ENCODE data around the gene TNS1.
"Not testable (repeated sequence)": the region's sequence is repeated elsewhere in the genome, so short reads cannot be mapped to it uniquely, and the experiment has no call there.

Gene TNS1

DNA sequence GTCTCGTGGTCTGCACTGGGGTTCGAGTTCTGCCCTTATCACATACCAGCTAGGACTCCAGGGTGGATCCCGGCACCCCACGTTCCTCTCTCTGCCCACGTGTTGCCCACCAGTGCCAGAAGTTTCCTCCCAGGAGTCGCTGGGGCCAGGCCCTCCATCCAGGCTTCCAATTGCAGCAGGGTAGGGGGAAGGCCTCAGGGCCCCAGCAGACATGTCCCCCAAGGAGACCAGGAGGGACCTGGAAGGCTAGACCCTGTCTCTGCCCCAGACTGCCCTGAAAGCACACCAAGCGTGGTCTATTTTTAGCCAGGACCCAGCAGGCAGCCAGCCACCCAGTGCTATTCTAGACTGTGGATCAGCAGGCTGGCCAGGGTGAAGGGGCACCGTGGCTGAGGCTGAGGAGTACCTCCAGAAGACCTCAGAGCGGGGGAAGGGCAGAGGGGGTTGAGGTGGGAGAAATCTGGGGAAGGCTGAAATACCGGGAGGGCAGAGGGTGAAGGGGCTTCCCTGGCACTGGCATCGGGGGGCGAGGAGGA, 18.8 kb upstream of the TNS1 start:
- H3K9me3 ChIP-seq (ENCODE audit: control insufficient read depth in 1 of 2, low read length in 2 of 2), result no peaks in the 10 kb centered on the region
- no peaks in the 10 kb centered on the region for H3K36me3 ChIP-seq (ENCODE audit: control insufficient read depth in 1 of 2, insufficient read depth in 2 of 2, low read length in 2 of 2)
- no peaks in the 10 kb centered on the region for H3K27me3 ChIP-seq (ENCODE audit: low read depth, low read length)
- no peak overlapping the region for H3K4me3 ChIP-seq (ENCODE audit: low read depth in 1 of 2, low read length in 2 of 2)
- no peak overlapping the region for H3K27ac ChIP-seq (ENCODE audit: low read length)
- peaks cover 0 to 28% of the 10 kb centered on the region in 2 donors for H3K4me1 ChIP-seq (ENCODE audit: control insufficient read depth in 1 of 2, insufficient read depth in 2 of 2, low read length in 2 of 2)

DNA sequence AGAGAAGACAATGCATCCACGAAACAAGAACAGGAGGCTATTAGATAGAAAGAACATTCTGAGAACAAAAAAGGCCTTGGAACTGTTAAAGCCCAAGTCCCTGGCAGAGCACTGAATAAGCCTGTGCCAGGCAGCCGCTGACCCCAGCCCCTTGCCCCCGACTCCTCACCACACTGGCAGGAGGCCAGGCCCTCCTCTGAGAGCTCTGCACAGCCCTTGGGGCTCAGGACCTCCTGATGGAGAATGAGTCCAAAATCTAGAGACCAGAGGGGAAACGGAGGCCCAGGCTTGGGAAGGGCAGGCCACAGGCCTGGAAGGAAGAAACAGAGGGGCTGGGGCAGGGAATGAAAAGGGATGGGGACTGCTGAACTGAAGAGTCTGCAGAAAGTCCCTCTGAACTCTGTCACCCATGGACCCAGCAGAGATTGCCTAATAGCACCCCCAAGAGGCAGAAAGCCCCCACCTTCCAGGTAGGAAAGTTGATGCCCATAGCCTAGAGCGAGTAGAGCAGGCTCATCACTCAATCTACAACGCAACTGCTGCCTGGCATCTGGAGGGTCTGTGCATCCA, 18.3 kb upstream of the TNS1 start:
- no peak overlapping the region for H3K27ac ChIP-seq (ENCODE audit: low read length)

DNA sequence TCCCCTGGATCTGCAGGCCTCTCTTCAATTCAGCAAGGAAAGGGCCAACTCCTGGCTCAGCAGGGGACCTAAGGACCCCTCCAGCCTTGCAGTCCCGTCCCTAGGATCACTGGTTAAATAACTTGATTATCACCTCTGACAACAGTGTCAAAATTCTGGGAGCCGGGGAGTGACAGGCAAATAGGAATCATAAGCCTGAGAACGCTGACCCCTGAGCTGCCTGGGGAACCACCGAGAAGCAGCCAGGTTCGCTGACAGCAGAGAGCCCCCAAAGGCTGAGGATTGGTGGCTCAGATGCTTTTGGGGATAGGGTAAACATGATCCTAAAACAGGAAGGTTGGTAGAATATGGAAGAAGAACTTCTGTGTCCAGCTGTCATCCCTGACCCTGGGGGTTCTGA, 17.5 kb upstream of the TNS1 start:
- no peaks in the 10 kb centered on the region for H3K36me3 ChIP-seq (ENCODE audit: control insufficient read depth in 1 of 2, insufficient read depth in 2 of 2, low read length in 2 of 2)
- no peaks in the 10 kb centered on the region for H3K9me3 ChIP-seq (ENCODE audit: control insufficient read depth in 1 of 2, low read length in 2 of 2)
- no peak overlapping the region for H3K27ac ChIP-seq (ENCODE audit: low read length)
- H3K4me3 ChIP-seq (ENCODE audit: low read depth in 1 of 2, low read length in 2 of 2), result no peak overlapping the region
- no peaks in the 10 kb centered on the region for H3K27me3 ChIP-seq (ENCODE audit: low read depth, low read length)
- H3K4me1 ChIP-seq (ENCODE audit: control insufficient read depth in 1 of 2, insufficient read depth in 2 of 2, low read length in 2 of 2), result peaks cover 0 to 28% of the 10 kb centered on the region in 2 donors

More for the DNA sequence above, 18.3 kb upstream of the TNS1 start:
- Histone ChIP-seq H3K36me3 (ENCODE audit: control insufficient read depth in 1 of 2, insufficient read depth in 2 of 2, low read length in 2 of 2) (no peaks in the 10 kb centered on the region), H3K9me3 (ENCODE audit: control insufficient read depth in 1 of 2, low read length in 2 of 2) (no peaks in the 10 kb centered on the region), H3K4me1 (ENCODE audit: control insufficient read depth in 1 of 2, insufficient read depth in 2 of 2, low read length in 2 of 2) (peaks cover 0 to 28% of the 10 kb centered on the region in 2 donors), H3K27me3 (ENCODE audit: low read depth, low read length) (no peaks in the 10 kb centered on the region), H3K4me3 (ENCODE audit: low read depth in 1 of 2, low read length in 2 of 2) (no peak overlapping the region)

DNA sequence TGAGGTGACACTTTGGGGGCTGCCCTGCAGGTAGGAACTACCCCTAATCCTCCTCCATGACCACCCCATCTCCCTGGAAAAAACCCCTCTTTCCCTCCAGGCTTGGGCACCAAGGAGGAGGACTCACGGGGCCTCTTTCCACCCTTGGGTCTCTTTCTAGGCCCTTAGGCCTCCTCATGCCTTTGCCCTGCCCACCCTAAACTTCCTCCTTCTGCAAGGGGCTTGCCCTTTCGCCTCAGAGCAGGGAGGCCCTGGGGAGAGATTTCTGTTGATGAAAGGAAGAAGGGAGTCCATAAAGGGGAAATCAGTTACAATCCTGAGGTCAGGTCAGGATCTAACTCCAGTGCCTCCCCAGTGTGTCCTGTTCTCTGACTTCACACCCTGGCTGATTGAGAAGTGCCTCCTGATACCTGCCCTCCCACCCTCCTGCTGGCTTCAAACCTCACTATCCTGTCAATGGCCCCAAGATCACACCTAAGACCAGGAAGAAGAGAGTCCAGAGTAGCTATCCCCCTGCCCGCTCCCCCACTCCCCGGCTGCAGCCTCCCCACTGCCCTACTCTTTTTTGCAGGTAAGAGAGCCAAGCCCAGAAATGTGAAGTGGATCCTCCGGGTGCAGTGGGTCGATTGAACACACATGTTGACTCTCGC, 16.7 kb upstream of the TNS1 start:
- no peaks in the 10 kb centered on the region for H3K27me3 ChIP-seq (ENCODE audit: low read depth, low read length)
- H3K4me1 ChIP-seq (ENCODE audit: control insufficient read depth in 1 of 2, insufficient read depth in 2 of 2, low read length in 2 of 2), result peaks cover 0 to 28% of the 10 kb centered on the region in 2 donors
- H3K36me3 ChIP-seq (ENCODE audit: control insufficient read depth in 1 of 2, insufficient read depth in 2 of 2, low read length in 2 of 2), result no peaks in the 10 kb centered on the region
- H3K27ac ChIP-seq (ENCODE audit: low read length), result no peak overlapping the region
- H3K4me3 ChIP-seq (ENCODE audit: low read depth in 1 of 2, low read length in 2 of 2), result no peak overlapping the region
- no peaks in the 10 kb centered on the region for H3K9me3 ChIP-seq (ENCODE audit: control insufficient read depth in 1 of 2, low read length in 2 of 2)

DNA sequence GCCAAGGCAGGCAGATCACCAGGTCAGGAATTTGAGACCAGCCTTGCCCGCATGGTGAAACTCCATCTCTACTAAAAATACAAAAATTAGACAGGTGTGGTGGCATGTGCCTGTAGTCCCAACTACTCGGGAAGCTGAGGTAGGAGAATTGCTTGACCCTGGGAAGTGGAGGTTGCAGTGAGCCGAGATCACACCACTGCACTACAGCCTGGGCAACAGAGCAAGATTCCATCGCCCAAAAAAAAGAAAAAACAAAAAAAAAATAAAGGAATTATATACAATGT, 16.0 kb upstream of the TNS1 start:
- H3K27me3 ChIP-seq (ENCODE audit: low read depth, low read length); H3K36me3 ChIP-seq (ENCODE audit: control insufficient read depth in 1 of 2, insufficient read depth in 2 of 2, low read length in 2 of 2); H3K27ac ChIP-seq (ENCODE audit: low read length); H3K4me3 ChIP-seq (ENCODE audit: low read depth in 1 of 2, low read length in 2 of 2); H3K9me3 ChIP-seq (ENCODE audit: control insufficient read depth in 1 of 2, low read length in 2 of 2): not testable (repeated sequence)
- peaks cover 0 to 28% of the 10 kb centered on the region in 2 donors for H3K4me1 ChIP-seq (ENCODE audit: control insufficient read depth in 1 of 2, insufficient read depth in 2 of 2, low read length in 2 of 2)

DNA sequence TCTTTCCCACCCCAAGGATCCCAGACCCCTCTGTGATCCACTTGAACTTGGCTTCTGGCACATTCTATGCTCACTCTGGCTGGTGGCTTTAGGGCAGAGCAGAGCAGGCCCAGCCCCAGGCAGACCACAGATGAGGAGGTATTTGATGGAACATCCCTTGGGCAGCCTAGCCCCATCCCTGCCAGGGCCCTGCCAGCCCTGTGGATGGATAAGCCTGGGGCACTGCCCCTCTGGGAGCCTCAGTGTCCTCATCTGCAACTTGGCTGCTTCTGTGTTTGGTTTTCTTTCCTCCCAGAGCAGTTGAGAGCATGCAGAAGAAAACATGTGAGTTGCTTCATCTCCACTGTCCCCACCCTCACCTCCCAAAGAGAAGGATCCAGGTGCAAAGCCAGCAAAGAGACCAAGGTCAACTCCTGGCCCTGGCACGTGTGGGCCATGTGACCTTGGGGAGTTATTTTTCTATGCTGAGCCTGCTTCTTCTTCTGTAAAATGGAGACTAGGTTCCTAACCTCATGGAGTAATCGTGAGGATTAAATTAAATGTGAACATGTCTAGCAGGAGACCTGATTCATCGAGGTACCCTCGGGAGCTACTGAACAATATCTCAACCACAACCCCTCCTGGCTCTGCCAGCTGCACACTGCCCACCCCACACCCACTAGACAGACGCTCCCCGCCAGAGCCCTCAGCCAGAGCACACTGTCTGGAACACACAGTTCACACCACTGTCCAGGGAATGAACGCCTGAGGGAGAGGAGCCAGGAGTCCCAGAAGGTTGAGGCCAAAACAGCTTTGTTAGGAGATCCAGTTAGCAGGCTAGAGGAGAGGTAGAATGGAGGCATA, 14.6 kb upstream of the TNS1 start:
- peaks cover 0 to 28% of the 10 kb centered on the region in 2 donors for H3K4me1 ChIP-seq (ENCODE audit: control insufficient read depth in 1 of 2, insufficient read depth in 2 of 2, low read length in 2 of 2)
- H3K27me3 ChIP-seq (ENCODE audit: low read depth, low read length), result no peaks in the 10 kb centered on the region
- H3K9me3 ChIP-seq (ENCODE audit: control insufficient read depth in 1 of 2, low read length in 2 of 2), result no peaks in the 10 kb centered on the region
- H3K4me3 ChIP-seq (ENCODE audit: low read depth in 1 of 2, low read length in 2 of 2), result no peak overlapping the region
- H3K36me3 ChIP-seq (ENCODE audit: control insufficient read depth in 1 of 2, insufficient read depth in 2 of 2, low read length in 2 of 2), result no peaks in the 10 kb centered on the region
- no peak overlapping the region for H3K27ac ChIP-seq (ENCODE audit: low read length)

DNA sequence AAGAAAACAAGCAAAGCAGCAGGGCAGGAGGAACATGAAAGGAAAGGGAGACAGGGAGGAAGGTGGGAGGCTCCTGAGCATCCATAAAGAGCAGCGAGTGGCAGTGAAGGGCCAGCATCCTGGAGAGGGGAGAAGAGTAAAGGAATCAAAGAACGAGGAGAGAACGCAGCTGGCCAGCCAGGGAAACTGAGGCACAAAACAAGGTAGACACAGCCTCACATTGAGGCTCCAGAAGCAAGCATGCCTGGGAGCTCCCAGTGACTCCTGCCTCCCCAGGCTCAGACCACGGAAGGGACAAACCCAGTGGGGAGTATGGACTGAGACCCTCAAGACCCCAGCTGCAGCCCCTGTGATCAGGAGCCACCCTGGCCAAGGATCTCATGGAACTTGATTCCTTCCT, 14.0 kb upstream of the TNS1 start:
- no peak overlapping the region for H3K27ac ChIP-seq (ENCODE audit: low read length)
- H3K27me3 ChIP-seq (ENCODE audit: low read depth, low read length), result no peaks in the 10 kb centered on the region

DNA sequence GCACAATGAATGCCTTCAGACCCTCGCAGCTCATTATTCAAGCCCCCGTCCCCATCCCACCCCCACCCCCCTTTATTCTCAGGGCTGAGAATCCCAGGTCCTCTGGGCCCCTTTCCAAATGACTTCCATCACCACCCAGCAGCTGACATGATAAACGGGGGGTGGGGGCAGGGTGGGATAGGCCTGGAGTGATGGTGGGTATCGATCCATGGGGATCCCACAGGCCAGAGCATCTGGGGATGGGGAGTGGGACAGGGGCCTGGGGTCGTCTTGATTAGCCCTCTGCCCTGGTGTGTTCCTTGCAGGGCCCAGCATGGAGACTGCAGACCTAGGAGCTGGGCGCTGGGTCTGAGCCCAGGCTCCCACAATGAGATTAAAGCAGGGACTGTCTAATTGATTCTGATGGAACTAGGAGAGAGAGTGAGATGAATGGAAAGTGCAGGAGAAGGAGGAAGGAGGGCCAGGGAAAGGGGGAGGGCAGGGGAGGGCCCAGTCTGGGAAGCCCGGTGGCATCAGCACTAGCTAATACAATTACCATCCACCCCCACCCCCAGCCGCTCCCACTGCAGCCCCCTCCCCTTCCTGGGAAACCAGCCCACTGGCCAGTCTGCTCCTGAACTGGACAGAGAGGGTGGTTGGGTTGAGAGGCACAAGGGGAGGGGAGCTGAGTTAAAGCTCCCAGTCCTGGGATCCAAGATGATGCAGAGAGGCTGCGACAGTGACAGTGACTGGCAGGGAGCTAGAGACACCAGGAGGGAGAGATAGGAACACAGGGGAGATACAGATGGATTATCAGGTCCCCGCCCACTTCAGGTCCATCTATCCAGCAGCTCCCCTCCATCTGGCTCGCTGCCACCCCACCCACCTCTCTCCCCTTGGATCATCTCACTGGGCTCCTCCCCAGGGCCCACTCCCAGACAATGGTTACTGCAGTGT, 13.1 kb upstream of the TNS1 start:
- Histone ChIP-seq H3K27ac (ENCODE audit: low read length) (no peak overlapping the region), H3K9me3 (ENCODE audit: control insufficient read depth in 1 of 2, low read length in 2 of 2) (no peaks in the 10 kb centered on the region), H3K27me3 (ENCODE audit: low read depth, low read length) (no peaks in the 10 kb centered on the region), H3K4me3 (ENCODE audit: low read depth in 1 of 2, low read length in 2 of 2) (no peak overlapping the region), H3K36me3 (ENCODE audit: control insufficient read depth in 1 of 2, insufficient read depth in 2 of 2, low read length in 2 of 2) (no peaks in the 10 kb centered on the region), H3K4me1 (ENCODE audit: control insufficient read depth in 1 of 2, insufficient read depth in 2 of 2, low read length in 2 of 2) (peaks cover 0 to 21% of the 10 kb centered on the region in 2 donors)

More for the DNA sequence above, 14.0 kb upstream of the TNS1 start:
- H3K4me1 ChIP-seq (ENCODE audit: control insufficient read depth in 1 of 2, insufficient read depth in 2 of 2, low read length in 2 of 2), result peaks cover 0 to 26% of the 10 kb centered on the region in 2 donors
- no peaks in the 10 kb centered on the region for H3K36me3 ChIP-seq (ENCODE audit: control insufficient read depth in 1 of 2, insufficient read depth in 2 of 2, low read length in 2 of 2)
- H3K4me3 ChIP-seq (ENCODE audit: low read depth in 1 of 2, low read length in 2 of 2), result no peak overlapping the region
- H3K9me3 ChIP-seq (ENCODE audit: control insufficient read depth in 1 of 2, low read length in 2 of 2), result no peaks in the 10 kb centered on the region

DNA sequence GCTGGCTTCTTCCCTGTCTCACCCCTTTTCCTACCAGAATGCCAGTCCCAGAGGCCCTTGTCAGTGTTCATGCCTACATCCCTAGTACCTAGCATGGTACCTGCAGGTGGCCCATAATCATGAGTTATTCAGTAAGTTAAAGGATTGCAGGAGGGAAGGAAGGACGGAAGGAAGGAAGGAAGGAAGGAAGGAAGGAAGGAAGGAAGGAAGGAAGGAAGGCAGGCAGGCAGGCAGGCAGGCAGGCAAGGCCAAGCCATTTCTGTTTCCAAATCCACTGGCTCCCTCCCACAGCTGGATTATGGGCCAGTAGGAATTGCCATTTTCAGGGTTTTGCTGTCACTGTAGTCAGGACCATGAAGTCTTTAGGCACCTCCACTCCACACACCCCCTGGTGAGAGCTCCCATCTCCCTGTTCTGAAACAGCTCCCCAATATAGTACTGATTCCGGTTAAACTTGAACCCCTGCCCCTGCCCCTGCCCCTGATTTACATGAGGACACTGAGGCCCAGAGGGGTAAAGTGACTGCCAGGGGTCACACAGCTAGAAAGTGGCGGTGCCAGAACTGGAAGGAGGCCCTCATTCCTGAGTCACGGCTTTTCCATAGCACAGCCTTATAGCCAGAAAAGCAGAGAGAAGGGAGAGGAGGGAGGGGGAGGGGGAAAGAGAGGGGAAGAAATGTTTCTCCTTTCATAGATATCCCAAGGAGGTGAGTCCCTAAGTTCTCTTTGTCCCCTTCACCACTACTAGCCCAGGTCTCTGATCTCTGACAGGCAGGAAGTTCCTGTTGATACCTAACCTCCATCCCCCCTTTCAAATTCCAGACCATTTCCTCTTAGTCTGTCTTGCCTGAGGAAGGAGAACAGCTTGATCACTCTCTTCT, 12.2 kb upstream of the TNS1 start:
- no peaks in the 10 kb centered on the region for H3K36me3 ChIP-seq (ENCODE audit: control insufficient read depth in 1 of 2, insufficient read depth in 2 of 2, low read length in 2 of 2)
- no peak overlapping the region for H3K4me3 ChIP-seq (ENCODE audit: low read depth in 1 of 2, low read length in 2 of 2)
- no peaks in the 10 kb centered on the region for H3K27me3 ChIP-seq (ENCODE audit: low read depth, low read length)
- peaks cover 0 to 29% of the 10 kb centered on the region in 2 donors for H3K4me1 ChIP-seq (ENCODE audit: control insufficient read depth in 1 of 2, insufficient read depth in 2 of 2, low read length in 2 of 2)
- no peak overlapping the region for H3K27ac ChIP-seq (ENCODE audit: low read length)
- H3K9me3 ChIP-seq (ENCODE audit: control insufficient read depth in 1 of 2, low read length in 2 of 2), result no peaks in the 10 kb centered on the region

DNA sequence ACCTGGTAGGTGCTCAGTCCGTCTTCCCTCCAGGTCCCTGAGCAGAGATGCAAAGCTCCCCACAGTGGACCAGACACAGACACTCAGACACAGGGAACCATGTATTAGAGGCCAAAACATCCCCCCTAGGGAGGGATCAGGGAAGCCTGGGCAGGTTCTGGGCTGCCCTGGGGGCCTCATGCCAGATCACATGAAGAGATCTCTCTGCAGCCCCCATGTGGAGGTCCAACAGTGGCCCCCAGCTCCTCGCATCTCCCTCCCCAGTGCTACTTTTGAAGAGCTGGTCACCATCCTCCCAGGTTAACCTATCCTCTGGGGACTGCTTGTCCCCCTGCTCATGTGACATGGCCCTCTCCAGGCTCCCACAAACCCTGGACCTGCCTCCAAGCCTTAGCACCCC, 10.5 kb upstream of the TNS1 start:
- H3K27me3 ChIP-seq (ENCODE audit: low read depth, low read length), result peaks cover 9% of the 10 kb centered on the region
- H3K9me3 ChIP-seq (ENCODE audit: control insufficient read depth in 1 of 2, low read length in 2 of 2), result no peaks in the 10 kb centered on the region
- no peak overlapping the region for H3K4me3 ChIP-seq (ENCODE audit: low read depth in 1 of 2, low read length in 2 of 2)
- no peaks in the 10 kb centered on the region for H3K36me3 ChIP-seq (ENCODE audit: control insufficient read depth in 1 of 2, insufficient read depth in 2 of 2, low read length in 2 of 2)
- H3K4me1 ChIP-seq (ENCODE audit: control insufficient read depth in 1 of 2, insufficient read depth in 2 of 2, low read length in 2 of 2), result peaks cover 0 to 32% of the 10 kb centered on the region in 2 donors
- H3K27ac ChIP-seq (ENCODE audit: low read length), result no peak overlapping the region

Data from muscle layer of duodenum (tissue), 2 donors.